Peyer's patch (tissue), 4 donors: ENCODE measurements around the gene LATS1. TPM values are rescaled to one million over a fixed set of nuclear protein-coding genes. Genes with fewer than 3 reads are reported as not detected.
A peak's percentile ranks its signal among the peaks of the same experiment; 100 is the strongest.
"Not testable (repeated sequence)": the region's sequence is repeated elsewhere in the genome, so short reads cannot be mapped to it uniquely, and the experiment has no call there.

Experiments used
- DNase-seq, 3 donors: peaks; one replicate each; pipeline ENCODE4 v3.0.0-alpha.2; 2017 to 2019
- H3K27ac ChIP-seq, 4 donors: fragments of 200-600 bp; sonication (generic); one replicate each; pipeline ENCODE4 v1.5.1; 2016 to 2019
- H3K27me3 ChIP-seq, 2 donors: fragments of 200-600 bp; sonication (generic); one replicate each; pipeline ENCODE4 v1.5.1; 2019
- H3K36me3 ChIP-seq, 3 donors: fragments of 200-600 bp; sonication (generic); one replicate each; pipeline ENCODE4 v1.5.1; 2016 to 2019
- H3K4me1 ChIP-seq, 4 donors: fragments of 200-600 bp; sonication (generic); one replicate each; pipeline ENCODE4 v1.5.1; 2016 to 2019
- H3K4me3 ChIP-seq, 4 donors: fragments of 200-600 bp; sonication (generic); 1 replicate in 3 of 4; 2 replicates in 1 of 4; pipeline ENCODE4 v1.5.1; 2016 to 2019; ENCODE audit warnings: mild to moderate bottlenecking in 1 of 4
- H3K9me3 ChIP-seq, 4 donors: fragments of 200-600 bp; sonication (generic); one replicate each; pipeline ENCODE4 v1.5.1; 2016 to 2019; ENCODE audit warnings: mild to moderate bottlenecking in 1 of 4
- POLR2A ChIP-seq, 2 donors: fragments of 450-650 bp; IDR thresholded peaks; one replicate each; pipeline ENCODE4 v1.5.1; 2017; ENCODE audit warnings: antibody characterized with exemption in 2 of 2, mild to moderate bottlenecking in 2 of 2, moderate library complexity in 2 of 2
- total RNA-seq, 4 donors: library from RNA; depleted of rRNA; stranded (reverse); fragments of >200 nt; gene quantifications; one replicate each; pipeline ENCODE4 v1.1.0, GENCODE V29; 2016
- TF ChIP-seq, protein P1 (sequence below), 6 experiments: fragments of 450-650 bp in 4 of 6; fragments of 200-600 bp in 2 of 6; sonication (generic) in 1 of 6; IDR thresholded peaks; one replicate each; pipeline ENCODE4 v1.5.1; 2017 to 2019; ENCODE audit warnings: antibody characterized with exemption in 6 of 6, mild to moderate bottlenecking in 3 of 6, moderate library complexity in 1 of 6

Gene LATS1
- total RNA-seq, 4 donors from 2014 or later: 21.8 to 38.8 (median 29.7) TPM

DNA sequence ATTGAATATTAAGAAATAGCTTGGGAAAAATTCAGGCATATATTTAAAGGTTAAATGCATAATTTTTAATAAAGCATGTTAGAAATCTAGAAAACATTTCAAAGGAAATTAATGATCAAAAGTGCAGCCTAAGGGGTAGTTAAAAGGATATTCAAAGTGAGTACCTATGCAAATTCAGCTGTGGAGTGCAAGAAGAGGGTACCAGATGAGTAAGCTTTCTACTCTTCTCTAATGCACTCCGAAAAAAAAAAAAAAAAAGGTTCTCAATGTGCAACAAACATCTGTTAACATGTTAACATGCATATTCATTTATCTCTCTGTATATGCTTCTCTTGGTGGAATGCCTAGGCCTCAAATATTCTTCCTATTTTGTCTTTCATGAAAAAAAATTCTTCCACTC is 37.4 kb downstream of the LATS1 start:
- Histone ChIP-seq H3K4me3 (no peak overlapping the region), H3K9me3 (no peaks in the 10 kb centered on the region), H3K36me3 (peaks cover 0 to 60% (median 0%) of the 10 kb centered on the region in 3 donors), H3K27me3 (no peaks in the 10 kb centered on the region), H3K4me1 (no peaks in the 10 kb centered on the region), H3K27ac (no peak overlapping the region)
- no peak for DNase-seq
- TF ChIP-seq POLR2A (IDR thresholded peaks at IDR 0.05): no peak
- TF ChIP-seq, protein P1, sequence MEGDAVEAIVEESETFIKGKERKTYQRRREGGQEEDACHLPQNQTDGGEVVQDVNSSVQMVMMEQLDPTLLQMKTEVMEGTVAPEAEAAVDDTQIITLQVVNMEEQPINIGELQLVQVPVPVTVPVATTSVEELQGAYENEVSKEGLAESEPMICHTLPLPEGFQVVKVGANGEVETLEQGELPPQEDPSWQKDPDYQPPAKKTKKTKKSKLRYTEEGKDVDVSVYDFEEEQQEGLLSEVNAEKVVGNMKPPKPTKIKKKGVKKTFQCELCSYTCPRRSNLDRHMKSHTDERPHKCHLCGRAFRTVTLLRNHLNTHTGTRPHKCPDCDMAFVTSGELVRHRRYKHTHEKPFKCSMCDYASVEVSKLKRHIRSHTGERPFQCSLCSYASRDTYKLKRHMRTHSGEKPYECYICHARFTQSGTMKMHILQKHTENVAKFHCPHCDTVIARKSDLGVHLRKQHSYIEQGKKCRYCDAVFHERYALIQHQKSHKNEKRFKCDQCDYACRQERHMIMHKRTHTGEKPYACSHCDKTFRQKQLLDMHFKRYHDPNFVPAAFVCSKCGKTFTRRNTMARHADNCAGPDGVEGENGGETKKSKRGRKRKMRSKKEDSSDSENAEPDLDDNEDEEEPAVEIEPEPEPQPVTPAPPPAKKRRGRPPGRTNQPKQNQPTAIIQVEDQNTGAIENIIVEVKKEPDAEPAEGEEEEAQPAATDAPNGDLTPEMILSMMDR (IDR thresholded peaks at IDR 0.05): no peak

DNA sequence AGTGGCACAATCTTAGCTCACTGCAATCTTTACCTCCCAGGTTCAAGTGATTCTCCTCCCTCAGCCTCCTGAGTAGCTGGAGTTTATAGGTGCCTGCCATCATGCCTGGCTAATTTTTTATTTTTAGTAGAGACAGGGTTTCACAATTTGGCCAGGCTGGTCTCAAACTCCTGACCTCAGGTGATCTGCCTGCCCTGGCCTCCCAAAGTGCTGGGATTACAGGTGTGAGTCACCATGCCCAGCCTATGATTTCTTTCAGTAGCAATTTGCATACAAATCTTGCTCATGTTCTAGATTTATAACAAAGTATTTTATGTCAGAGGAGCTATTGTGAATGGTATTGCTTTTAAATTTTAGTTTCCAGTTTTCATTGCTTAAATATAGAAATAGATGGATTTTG is 45.6 kb downstream of the LATS1 start:
- not testable (repeated sequence) for H3K4me3 ChIP-seq, H3K4me1 ChIP-seq, H3K27ac ChIP-seq, DNase-seq, H3K9me3 ChIP-seq, H3K27me3 ChIP-seq
- H3K36me3 ChIP-seq: peaks cover 0 to 89% (median 0%) of the 10 kb centered on the region in 3 donors

DNA sequence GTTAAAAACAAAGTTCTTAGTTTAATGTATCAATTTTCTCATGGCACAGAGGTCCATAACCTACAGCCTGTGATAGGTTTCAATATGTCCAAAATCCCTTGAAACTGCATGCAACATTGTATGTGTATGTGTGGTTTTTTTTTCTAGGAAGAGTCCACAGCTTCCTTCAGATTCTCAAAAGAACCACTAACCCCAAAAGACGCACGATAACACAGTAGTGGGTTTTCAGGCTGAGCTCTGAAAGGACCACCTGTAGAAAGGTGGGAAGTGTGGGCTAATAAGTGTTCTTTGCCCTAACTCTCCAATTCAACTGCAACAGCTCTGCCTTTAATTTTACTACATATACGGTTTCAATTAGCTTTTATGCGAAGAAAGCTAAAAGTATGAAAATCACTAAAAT is 57.9 kb downstream of the LATS1 start:
- Histone ChIP-seq H3K4me1 (no peaks in the 10 kb centered on the region), H3K27ac (no peak overlapping the region), H3K27me3 (no peaks in the 10 kb centered on the region), H3K4me3 (no peak overlapping the region), H3K9me3 (no peaks in the 10 kb centered on the region), H3K36me3 (peaks cover 0 to 56% (median 0%) of the 10 kb centered on the region in 3 donors)
- TF ChIP-seq POLR2A (IDR thresholded peaks at IDR 0.05): no peak
- TF ChIP-seq, protein P1 (IDR thresholded peaks at IDR 0.05): no peak
- DNase-seq: no peak

DNA sequence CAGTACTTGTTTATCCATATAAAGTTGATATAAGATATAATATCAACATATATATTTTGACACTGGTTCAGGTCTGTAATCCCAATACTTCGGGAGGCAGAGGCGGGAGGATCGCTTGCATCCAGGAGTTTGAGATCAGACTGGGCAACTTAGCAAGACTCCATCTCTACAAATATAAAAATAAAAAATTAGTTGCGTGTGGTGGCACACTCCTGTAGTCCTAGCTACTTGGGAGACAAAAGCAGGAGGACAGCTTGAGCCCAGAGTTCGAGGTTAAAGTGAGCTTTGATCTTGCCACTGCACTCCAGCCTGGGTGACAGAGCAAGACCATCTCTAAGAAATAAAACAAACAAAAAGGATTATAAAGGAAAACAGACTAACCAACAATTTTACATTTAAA is 60.5 kb downstream of the LATS1 start:
- H3K27me3 ChIP-seq: no peaks in the 10 kb centered on the region
- no peak for DNase-seq
- no peaks in the 10 kb centered on the region for H3K4me1 ChIP-seq
- H3K27ac ChIP-seq: no peak overlapping the region
- no peak overlapping the region for H3K4me3 ChIP-seq
- TF ChIP-seq, protein P1 (IDR thresholded peaks at IDR 0.05): no peak
- TF ChIP-seq POLR2A (IDR thresholded peaks at IDR 0.05): no peak
- no peaks in the 10 kb centered on the region for H3K9me3 ChIP-seq
- H3K36me3 ChIP-seq: peaks cover 0 to 31% (median 0%) of the 10 kb centered on the region in 3 donors

DNA sequence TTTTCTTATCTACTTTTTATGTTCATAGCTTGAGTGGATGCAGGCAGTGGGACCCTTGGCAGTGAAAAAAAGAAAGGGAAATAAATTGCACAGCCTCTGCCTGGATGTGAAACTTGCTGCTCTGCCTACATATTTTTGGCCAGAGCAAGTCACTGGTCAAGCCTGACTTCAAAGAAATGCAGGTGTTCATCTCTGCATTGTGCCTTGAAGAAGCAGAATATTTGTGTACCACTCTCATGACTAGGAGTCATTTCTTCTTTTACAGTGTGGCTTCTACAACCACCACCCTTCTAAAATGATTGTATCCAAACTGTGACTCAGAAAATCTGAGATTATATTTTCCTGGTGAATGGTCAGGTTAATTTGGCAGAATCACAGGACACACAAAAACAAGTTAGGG is 66.8 kb downstream of the LATS1 start:
- TF ChIP-seq POLR2A (IDR thresholded peaks at IDR 0.05): no peak
- TF ChIP-seq, protein P1 (IDR thresholded peaks at IDR 0.05): no peak
- Histone ChIP-seq H3K36me3 (no peaks in the 10 kb centered on the region), H3K4me1 (peaks cover 0 to 15% (median 0%) of the 10 kb centered on the region in 4 donors), H3K27ac (no peak overlapping the region), H3K27me3 (no peaks in the 10 kb centered on the region), H3K4me3 (no peak overlapping the region), H3K9me3 (no peaks in the 10 kb centered on the region)
- DNase-seq: no peak

DNA sequence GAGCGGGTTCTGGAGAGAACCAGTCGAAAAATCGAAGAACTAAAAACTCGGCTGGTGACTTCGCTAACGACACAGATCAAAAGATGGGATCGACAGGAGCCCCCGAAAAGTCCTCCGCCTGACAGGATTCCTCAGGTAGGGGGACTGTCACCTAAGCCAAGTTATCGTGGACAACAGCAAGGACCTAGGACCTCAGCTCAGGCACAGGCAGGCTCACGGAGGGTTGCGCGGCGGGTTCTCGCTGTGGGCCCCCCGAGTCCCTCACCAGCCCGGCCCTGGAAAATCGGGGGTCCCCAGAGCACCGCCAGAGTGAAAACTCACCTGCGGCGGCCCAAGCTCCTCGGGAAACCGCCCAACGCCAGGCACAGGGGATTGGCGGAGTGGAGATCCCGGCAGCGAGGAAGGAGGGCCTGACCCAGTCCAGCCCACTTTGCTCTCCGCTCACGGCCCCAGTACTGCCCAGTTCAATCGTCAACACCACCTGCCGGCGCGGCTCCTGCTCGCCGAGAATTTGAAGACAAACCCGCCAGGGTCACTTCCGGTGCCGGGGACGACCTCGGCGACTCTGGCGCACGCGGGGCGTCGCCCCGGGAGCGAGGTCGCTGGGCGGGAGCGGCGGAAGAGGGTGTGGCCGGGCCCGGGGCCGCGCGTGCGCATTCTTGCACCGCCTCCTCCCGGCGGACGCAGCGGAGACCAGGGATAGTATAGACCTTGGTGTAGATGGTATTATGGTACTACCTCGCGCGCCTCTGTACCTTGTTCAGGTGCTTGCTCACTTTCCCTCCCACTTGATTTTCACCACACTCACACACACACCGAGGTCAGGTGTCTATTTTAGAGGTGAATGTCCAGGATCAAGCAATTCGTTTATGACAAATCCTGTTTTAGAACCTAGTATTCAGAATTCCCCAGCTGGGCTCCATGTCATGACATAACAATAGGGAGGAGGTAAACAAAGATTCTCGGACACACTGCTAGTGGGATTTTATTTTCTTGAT is 69.5 kb downstream of the LATS1 start, which contains the start of gene KATNA1:
Gene KATNA1 (minus strand): TSS at position 567 of the 998 bp plus-strand sequence. CDS start 10,167 bp downstream, outside the sequence.
- peak; percentile 66 to 85 for TF ChIP-seq POLR2A (IDR thresholded peaks at IDR 0.05)
- TF ChIP-seq, protein P1 (IDR thresholded peaks at IDR 0.05): peak in 3 of 6 experiments; percentile 24 to 28 (median 26)
- no peaks in the 10 kb centered on the region for H3K9me3 ChIP-seq
- DNase-seq: peak; percentile 78 to 95 (median 94)
- peaks cover 0 to 15% (median 0%) of the 10 kb centered on the region in 4 donors for H3K4me1 ChIP-seq
- H3K27ac ChIP-seq: peak within 1 kb of the TSS; percentile 76 to 92 (median 84)
- H3K27me3 ChIP-seq: no peaks in the 10 kb centered on the region
- H3K4me3 ChIP-seq: peak within 1 kb of the TSS; percentile 76 to 96 (median 85)
- H3K36me3 ChIP-seq: no peaks in the 10 kb centered on the region
